NK-92 (cell line): ENCODE data around the gene SLC6A20.

ENCODE experiments used
- DNase-seq: peaks from one replicate; lab custom pipeline; 2025; ENCODE audit not compliant: unreplicated experiment; lab: John Stamatoyannopoulos, UW

SLC6A20 gene

DNA sequence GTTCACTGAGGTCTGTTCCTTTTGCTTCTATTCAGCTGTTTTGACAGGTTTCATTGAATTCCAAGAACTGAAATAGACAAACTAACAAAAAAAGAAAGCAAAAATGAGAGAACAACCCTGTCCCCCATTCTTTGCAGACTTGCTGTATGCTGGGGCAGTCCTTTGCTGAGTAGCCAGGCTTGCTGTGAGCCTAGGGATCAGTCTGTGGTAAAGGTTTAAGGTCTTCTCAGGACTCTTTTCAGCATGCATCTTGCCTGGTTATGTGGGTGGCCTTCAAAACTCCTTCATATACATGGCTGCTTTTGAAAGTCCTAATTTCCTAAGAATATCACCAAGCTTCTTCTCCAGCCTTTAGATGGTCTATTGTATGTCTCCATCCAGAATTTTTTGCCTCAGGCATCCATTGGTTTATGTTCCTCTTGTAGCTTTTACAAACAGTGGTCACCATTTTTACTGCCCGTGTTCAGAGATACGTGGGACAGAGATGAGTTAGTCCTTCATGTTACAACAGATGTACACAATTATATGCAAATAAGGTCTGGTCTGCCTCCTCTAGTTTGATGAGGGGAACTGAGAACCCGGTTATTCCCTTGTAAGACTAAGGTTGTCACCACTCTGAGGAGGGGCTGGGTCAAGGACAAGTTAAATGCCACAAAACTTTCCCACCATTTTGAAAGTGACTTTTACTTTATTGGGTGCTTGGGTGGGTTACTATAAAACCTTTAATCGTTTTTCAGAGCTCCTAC, 65.8 kb downstream of the SLC6A20 start:
- no peak for DNase-seq

DNA sequence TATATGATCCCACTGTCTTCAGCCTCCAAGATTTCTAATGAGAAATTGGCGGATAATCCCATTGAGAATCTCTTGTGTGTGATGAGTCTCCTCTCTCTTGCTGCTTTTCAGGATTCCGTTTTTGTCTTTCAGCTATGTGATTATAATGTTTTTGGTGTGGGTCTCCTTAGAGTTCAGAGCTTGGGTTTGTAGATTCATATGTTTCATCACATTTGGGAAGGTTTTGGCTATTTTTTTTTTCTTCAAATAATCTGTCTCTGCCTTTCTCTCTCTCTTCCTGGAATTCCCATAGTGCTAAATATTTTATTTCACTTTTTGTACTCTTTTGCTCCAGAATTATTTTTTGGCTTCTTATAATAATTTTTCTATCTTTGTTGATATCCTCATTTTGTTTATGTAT, 66.7 kb downstream of the SLC6A20 start:
- DNase-seq: no peak

GRCh38 chr3:45724911-45725310, 71.4 kb downstream of the SLC6A20 start:
- no peak for DNase-seq

GRCh38 chr3:45719655-45720487, 76.5 kb downstream of the SLC6A20 start:
- DNase-seq: no peak

GRCh38 chr3:45716790-45717336, 79.5 kb downstream of the SLC6A20 start:
- no peak for DNase-seq

DNA sequence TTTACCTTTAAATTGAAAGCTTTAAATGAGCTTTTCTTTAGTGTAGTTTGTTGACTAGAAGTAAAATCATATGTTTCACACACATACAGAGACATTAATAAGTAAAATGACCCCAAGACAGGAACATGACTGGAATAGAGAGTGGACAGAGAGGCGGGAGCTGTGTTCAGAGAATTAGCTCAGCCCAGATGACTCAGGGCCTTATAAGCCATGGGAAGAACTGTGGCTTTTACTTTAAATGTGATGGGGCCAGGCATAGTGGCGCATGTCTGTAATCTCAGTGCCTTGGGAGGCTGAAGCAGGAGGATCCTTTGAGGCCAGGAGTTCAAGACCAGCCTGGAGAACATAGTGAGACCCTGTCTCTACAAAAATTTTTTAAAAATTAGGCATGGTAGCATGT, 80.4 kb downstream of the SLC6A20 start:
- DNase-seq: no peak

- DNase-seq: no peak
Measured at GRCh38 chr3:45712434-45713110, 83.8 kb downstream of the SLC6A20 start.

- DNase-seq: no peak
Measured at GRCh38 chr3:45711931-45712330, 84.4 kb downstream of the SLC6A20 start.

DNA sequence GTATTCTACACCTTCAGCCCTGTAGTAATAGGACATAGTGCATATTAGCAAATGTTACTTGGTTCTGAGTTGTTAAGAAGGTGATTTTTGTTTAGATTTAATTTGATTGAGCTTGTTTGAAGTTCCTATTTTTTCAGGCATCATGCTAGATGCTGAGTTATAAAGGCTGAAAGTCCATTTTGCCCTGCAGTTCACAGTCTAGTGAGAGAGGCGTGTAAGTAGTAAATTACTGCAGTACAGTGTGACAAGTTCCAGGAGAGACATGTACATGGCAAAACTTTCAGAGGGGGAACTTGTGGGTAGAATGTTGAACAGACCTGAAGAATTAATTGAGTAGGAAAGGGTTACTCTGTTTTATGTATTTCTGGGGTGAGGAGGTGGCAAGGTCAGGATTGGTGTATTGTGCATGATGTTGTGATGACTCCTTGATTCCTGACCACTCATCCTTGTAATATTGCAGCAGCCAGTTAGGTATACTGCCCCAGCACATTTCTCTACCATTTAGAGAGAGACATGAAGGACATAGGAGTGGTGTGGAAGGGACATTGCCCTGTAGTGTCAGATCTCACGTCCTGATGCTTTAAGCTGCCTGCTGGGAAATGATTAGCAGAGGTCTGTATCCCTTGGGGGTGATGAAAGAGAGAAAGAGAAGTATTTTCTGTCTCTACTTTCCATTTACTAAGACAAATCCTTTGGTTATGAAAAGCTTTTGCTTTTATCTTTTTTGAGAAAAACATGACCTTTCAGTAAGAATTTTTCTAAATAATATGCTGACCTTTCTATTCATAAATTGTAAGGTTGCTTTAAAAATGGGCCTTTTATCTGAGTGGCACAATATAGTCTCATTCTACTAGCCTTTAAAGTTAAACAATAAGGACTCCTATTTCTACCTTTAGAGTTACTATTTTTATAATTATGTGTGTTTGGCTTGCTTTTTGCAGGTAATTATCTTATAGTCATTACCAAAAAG, 90.2 kb downstream of the SLC6A20 start:
- DNase-seq: no peak
